Ishikawa (cell line): ENCODE results near the gene KRT80.

Experiments
- CEBPB ChIP-seq: IDR thresholded peaks from 2 replicates; pipeline ENCODE4 v1.6.1; 2012
- CREB1 ChIP-seq: IDR thresholded peaks from 2 replicates; pipeline ENCODE4 v1.6.1; 2012; ENCODE audit warnings: low read depth
- EGR1 ChIP-seq: IDR thresholded peaks from 2 replicates; pipeline ENCODE4 v1.6.1; 2012
- EP300 ChIP-seq: IDR thresholded peaks from 2 replicates; pipeline ENCODE4 v1.6.1; 2012; ENCODE audit warnings: borderline replicate concordance
- FOXM1 ChIP-seq: IDR thresholded peaks from 2 replicates; pipeline ENCODE4 v1.6.1; 2012; ENCODE audit warnings: low read depth, borderline replicate concordance
- NFIC ChIP-seq: IDR thresholded peaks from 2 replicates; pipeline ENCODE4 v1.6.1; 2012
- RAD21 ChIP-seq: IDR thresholded peaks from 2 replicates; pipeline ENCODE4 v1.6.1; 2012; ENCODE audit warnings: low read depth
- TAF1 ChIP-seq: IDR thresholded peaks from 2 replicates; pipeline ENCODE4 v1.6.1; 2012; ENCODE audit warnings: low read depth, mild to moderate bottlenecking
- TCF12 ChIP-seq: IDR thresholded peaks from 2 replicates; pipeline ENCODE4 v1.6.1; 2012; ENCODE audit warnings: low read depth
- TEAD4 ChIP-seq: IDR thresholded peaks from 2 replicates; pipeline ENCODE4 v1.6.1; 2012
- YY1 ChIP-seq: IDR thresholded peaks from 2 replicates; pipeline ENCODE4 v1.6.1; 2012; ENCODE audit warnings: low read depth
- ZBTB7A ChIP-seq: IDR thresholded peaks from 2 replicates; pipeline ENCODE4 v1.6.1; 2012; ENCODE audit warnings: low read depth
- TF ChIP-seq, protein P1 (sequence below): IDR thresholded peaks from 2 replicates; pipeline ENCODE4 v1.6.1; 2012; ENCODE audit warnings: low read depth, mild to moderate bottlenecking
- TF ChIP-seq, protein P2 (sequence below): IDR thresholded peaks from 2 replicates; pipeline ENCODE4 v1.6.1; 2012
- TF ChIP-seq, protein P3 (sequence below): IDR thresholded peaks from 2 replicates; pipeline ENCODE4 v1.6.1; 2012

The KRT80 gene

DNA sequence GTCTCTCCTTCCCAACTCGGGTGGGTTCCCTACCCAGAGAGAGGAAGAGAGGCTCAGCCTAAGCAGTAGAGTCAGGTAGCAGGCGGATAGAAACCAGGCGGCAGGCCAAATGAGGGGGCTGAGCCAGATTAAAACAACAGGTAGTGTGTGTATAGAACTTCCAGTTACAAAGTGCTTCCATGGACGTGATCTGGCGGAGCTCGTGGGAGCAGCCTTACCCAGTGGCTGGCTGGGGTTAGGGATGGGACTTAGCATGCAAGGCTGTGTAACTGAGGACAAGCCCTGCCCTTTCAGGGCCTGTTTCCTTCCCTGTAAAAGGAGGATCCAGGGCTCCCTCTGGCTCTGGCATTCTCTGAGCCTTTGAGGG is 8.3 kb downstream of the KRT80 start:
- TF ChIP-seq EGR1: 0 out of 2 replicates have a peak, but pooled peaks have one; percentile 23
- no peak for TF ChIP-seq FOXM1

DNA sequence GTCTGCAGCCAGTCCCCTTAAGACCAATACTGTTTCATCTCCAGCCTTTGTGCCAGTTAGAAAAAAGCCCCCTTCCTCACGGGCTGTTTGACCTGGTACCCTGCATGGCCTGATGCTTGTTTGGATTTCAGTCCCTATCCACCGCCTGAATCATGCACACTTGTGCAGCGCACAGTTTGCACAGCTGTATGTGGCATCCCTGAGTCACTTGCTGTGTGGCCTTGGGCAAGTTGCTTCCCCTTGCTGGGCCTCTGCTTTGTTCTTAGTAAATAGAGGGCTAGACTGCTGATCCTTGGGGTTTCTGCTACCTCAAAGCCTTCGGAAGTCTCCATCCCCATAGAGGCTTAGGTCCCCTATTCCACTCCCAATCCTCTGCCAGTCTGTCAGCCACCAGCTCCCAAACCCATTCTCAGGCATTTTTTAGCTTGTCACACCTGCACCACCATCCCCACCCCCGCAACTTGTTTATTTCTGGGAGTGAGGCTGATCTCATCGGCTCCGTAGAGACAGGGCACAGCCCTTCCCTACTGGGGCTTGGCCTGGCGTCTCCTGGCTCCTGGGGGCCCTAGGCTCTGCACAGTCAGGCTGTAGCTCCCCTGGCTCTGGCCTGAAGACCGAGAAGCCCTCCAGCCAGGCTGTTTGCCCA is 8.8 kb downstream of the KRT80 start:
- TF ChIP-seq CEBPB (no peak), CREB1 (no peak), YY1 (no peak), TEAD4 (no peak), TAF1 (no peak), EGR1 (no peak), EP300 (no peak), NFIC (no peak), RAD21 (no peak)
- TF ChIP-seq, protein P1, sequence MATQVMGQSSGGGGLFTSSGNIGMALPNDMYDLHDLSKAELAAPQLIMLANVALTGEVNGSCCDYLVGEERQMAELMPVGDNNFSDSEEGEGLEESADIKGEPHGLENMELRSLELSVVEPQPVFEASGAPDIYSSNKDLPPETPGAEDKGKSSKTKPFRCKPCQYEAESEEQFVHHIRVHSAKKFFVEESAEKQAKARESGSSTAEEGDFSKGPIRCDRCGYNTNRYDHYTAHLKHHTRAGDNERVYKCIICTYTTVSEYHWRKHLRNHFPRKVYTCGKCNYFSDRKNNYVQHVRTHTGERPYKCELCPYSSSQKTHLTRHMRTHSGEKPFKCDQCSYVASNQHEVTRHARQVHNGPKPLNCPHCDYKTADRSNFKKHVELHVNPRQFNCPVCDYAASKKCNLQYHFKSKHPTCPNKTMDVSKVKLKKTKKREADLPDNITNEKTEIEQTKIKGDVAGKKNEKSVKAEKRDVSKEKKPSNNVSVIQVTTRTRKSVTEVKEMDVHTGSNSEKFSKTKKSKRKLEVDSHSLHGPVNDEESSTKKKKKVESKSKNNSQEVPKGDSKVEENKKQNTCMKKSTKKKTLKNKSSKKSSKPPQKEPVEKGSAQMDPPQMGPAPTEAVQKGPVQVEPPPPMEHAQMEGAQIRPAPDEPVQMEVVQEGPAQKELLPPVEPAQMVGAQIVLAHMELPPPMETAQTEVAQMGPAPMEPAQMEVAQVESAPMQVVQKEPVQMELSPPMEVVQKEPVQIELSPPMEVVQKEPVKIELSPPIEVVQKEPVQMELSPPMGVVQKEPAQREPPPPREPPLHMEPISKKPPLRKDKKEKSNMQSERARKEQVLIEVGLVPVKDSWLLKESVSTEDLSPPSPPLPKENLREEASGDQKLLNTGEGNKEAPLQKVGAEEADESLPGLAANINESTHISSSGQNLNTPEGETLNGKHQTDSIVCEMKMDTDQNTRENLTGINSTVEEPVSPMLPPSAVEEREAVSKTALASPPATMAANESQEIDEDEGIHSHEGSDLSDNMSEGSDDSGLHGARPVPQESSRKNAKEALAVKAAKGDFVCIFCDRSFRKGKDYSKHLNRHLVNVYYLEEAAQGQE: no peak

DNA sequence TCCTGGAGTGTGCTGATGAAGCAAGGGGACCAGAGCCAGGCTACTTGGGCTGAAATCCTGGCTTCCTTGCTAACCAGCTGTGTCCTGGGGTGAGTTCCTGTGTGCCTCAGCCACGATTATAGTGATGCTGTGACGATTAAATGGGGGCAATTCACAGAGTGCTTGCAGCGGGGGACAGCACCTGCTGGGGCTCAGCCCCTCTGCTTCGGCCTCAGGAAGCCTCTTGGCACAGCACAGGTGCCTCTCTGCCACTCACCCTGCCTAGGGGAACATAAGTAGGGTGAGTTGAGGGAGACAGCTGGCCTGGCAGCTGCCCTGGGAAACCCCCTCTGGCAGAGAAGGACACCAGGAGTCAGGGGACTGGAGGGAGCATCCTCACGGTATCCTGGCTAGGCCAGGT is 9.4 kb downstream of the KRT80 start:
- TF ChIP-seq, protein P2, sequence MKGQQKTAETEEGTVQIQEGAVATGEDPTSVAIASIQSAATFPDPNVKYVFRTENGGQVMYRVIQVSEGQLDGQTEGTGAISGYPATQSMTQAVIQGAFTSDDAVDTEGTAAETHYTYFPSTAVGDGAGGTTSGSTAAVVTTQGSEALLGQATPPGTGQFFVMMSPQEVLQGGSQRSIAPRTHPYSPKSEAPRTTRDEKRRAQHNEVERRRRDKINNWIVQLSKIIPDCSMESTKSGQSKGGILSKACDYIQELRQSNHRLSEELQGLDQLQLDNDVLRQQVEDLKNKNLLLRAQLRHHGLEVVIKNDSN: no peak
- no peak for TF ChIP-seq CREB1
- no peak for TF ChIP-seq TAF1
- TF ChIP-seq, protein P1: no peak
- no peak for TF ChIP-seq FOXM1
- TF ChIP-seq YY1: no peak
- no peak for TF ChIP-seq RAD21

DNA sequence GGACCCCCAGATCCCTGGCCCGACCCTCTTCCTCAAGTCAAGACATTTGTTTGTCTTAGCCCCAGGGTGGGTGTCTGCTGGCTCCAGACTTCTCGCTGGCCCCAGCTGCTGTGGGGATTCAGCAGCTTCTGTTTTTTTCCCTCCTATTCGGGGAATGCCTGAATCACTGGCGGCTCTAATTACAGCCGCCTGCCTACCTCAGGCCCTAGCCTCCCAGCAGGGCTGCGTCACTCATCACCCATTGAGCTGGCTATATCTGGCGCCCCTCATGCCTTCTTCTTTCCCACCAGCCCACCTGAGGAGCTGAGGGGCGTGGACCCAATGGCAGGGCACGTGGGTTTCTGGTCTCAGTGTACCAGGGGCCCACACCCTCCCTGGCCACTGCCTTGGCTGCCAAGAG is 10.1 kb downstream of the KRT80 start:
- TF ChIP-seq CREB1 (no peak), EGR1 (no peak), TEAD4 (peak; percentile 33; the same call in 1 of the 2 replicates), EP300 (peak; percentile 44; the same call in 1 of the 2 replicates), TCF12 (peak; percentile 34; the same call in 1 of the 2 replicates)
- TF ChIP-seq, protein P3, sequence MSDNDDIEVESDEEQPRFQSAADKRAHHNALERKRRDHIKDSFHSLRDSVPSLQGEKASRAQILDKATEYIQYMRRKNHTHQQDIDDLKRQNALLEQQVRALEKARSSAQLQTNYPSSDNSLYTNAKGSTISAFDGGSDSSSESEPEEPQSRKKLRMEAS: 0 out of 2 replicates have a peak, but pooled peaks have one; percentile 38
- TF ChIP-seq, protein P2: peak; percentile 41; the same call in 1 of the 2 replicates
- TF ChIP-seq, protein P1: no peak

DNA sequence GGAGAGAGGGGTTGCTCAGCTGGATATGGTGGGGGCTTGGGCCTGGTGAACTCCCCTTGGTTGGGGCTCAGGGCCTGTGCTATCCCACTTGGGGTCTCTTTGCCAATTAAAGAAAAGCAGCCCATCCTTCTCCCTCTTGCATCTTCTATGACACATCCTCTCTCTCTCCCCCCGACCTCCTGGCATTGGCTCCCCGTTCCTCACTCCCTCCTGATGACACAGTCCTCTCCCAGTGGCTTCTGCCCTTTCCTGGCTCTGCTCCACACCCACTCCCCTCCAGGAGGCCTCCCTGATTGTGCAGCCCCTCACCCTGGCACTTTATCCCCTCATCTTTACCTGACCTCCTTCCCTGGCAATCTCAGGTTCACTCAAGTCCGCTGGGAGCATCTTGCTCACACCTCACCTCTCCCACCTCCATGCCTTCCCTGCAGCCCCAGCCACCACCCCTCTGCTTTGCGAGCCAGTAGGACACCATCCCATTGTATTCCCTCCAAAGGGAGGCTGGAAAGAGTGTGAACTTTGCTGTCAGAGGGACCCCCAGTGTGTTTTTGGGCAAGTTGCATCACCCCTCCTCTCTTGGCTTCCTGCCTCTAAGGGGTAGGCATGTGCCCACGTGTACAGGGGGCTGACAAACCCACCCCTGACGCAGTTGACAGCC is 10.7 kb downstream of the KRT80 start:
- no peak for TF ChIP-seq FOXM1
- TF ChIP-seq, protein P3: no peak
- TF ChIP-seq ZBTB7A: no peak
- TF ChIP-seq CREB1: no peak
- TF ChIP-seq, protein P2: no peak
- no peak for TF ChIP-seq NFIC
- TF ChIP-seq, protein P1: no peak
- no peak for TF ChIP-seq EGR1
- TF ChIP-seq EP300: no peak
- no peak for TF ChIP-seq TCF12
- TF ChIP-seq CEBPB: no peak
- TF ChIP-seq YY1: no peak
- TF ChIP-seq TEAD4: no peak
- no peak for TF ChIP-seq RAD21
- TF ChIP-seq TAF1: no peak
